Body of pancreas (tissue), 4 donors: ENCODE data around the gene TIPIN. TPM values are rescaled to one million over a fixed set of nuclear protein-coding genes. Genes with fewer than 3 reads are reported as not detected.

Experiments used
- ATAC-seq: fragments of 150-250 bp; one replicate; pipeline ENCODE4 v1.9.1; 2016
- DNase-seq, 4 donors: peaks; one replicate each; pipeline ENCODE4 v3.0.0-alpha.2; 2019
- H3K27ac ChIP-seq, 4 donors: fragments of 200-600 bp; sonication (generic); 1 replicate in 3 of 4; 2 replicates in 1 of 4; pipeline versions ENCODE4 v1.5.1 to v1.6.1; 2016 to 2019; ENCODE audit warnings: mild to moderate bottlenecking in 1 of 4, mixed read lengths in 1 of 4, moderate library complexity in 1 of 4
- H3K27me3 ChIP-seq, 2 donors: fragments of 200-600 bp; sonication (generic); one replicate each; pipeline ENCODE4 v1.6.0; 2016; ENCODE audit warnings: mild to moderate bottlenecking in 1 of 2
- H3K36me3 ChIP-seq, 2 donors: fragments of 200-600 bp; sonication (generic); replicated peaks in 1 of 2; 2 replicates each; pipeline ENCODE4 v1.5.1; 2016; ENCODE audit warnings: low read depth in 2 of 2; ENCODE audit not compliant: insufficient read depth in 1 of 2
- H3K4me1 ChIP-seq: fragments of 200-600 bp; sonication (generic); one replicate; pipeline ENCODE4 v1.6.0; 2016
- H3K4me3 ChIP-seq, 2 donors: fragments of 200-600 bp; sonication (generic); 1 replicate in 1 of 2; 2 replicates in 1 of 2; pipeline ENCODE4 v1.5.1; 2016 to 2019
- H3K9me3 ChIP-seq, 3 donors: fragments of 200-600 bp; sonication (generic); 1 replicate in 2 of 3; 2 replicates in 1 of 3; pipeline ENCODE4 v1.5.1; 2016
- CTCF ChIP-seq, 7 experiments: fragments of 450-650 bp in 4 of 7; fragments of 200-600 bp in 3 of 7; sonication (generic) in 3 of 7; IDR thresholded peaks; one replicate each; pipeline ENCODE4 v1.5.1; 2016 to 2019; ENCODE audit warnings: antibody characterized with exemption in 7 of 7
- POLR2A ChIP-seq, 3 donors: fragments of 450-650 bp; IDR thresholded peaks; one replicate each; pipeline ENCODE4 v1.6.1; 2016; ENCODE audit warnings: antibody characterized with exemption in 3 of 3, mild to moderate bottlenecking in 2 of 3
- WGBS, 2 donors: methylation state at CpG; one replicate each; pipeline ENCODE4 v1.1.5; 2017; 5-methylcytosine and 5-hydroxymethylcytosine counted together
- intact Hi-C: fragments of 100-400 bp; cut with DNase I; formaldehyde crosslinking; loops from one replicate; pipeline ENCODE4 v1.15.1; 2023
- total RNA-seq, 2 donors: library from RNA; depleted of rRNA; stranded (reverse); fragments of >200 nt; gene quantifications; one replicate each; pipeline ENCODE4 v1.1.0, GENCODE V29; 2016

Gene TIPIN
- total RNA-seq, 2 donors from 2014 or later, result 2.9 to 6.6 TPM

DNA sequence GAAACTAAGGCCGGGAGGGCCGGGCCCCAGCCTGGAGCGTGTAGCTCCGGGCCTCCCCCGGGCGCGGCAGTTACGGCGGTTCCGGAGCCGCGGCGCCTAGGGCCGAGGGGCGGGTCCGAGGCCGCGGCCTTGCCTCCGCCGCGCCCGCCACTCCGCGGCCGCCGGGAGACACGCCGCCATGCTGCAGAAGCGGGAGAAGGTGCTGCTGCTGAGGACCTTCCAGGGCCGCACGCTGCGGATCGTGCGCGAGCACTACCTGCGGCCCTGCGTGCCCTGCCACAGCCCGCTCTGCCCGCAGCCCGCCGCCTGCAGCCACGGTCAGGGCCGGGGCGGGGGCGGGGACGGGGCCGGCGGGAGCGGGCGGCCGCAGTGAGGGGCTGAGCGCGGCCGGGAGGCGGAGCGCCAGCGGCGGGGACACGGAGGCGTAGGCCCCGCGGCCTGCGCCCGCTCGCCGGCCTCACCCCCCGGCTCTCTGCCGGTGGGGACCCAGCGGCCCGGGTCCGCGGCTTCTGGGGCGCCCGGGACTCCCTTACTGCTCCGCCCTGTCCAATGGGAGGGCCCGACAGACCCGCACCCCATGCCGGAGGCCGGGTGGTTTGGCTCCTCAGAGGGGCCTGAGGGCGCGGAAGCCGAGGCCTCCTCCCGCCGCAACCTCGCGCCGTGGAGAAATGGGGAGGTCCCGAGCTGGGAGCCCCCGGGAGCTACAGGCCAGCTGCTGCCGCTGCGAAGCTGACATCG is 62.9 kb downstream of the TIPIN start, which contains the start of gene DIS3L:
Gene DIS3L, plus strand, starts transcription at position 150 of the 738 bp plus-strand sequence. Its CDS starts 29 bp downstream, at position 179.
- H3K36me3 ChIP-seq, result no peaks in the 10 kb centered on the region
- WGBS, 2 donors, result 0 to 1% methylated on average over 2 to 62 of the region's 92 CpGs
- TF ChIP-seq POLR2A (IDR thresholded peaks at IDR 0.05) (peak; percentile 25 to 80 (median 65)), CTCF (IDR thresholded peaks at IDR 0.05) (peak in 1 of 7 experiments; percentile 5)
- H3K27ac ChIP-seq, result peak within 1 kb of the TSS; percentile 77 to 94 (median 89)
- intact Hi-C loops, result no loop called here
- no peaks in the 10 kb centered on the region for H3K9me3 ChIP-seq
- peak; percentile 88 for ATAC-seq
- H3K27me3 ChIP-seq, result no peaks in the 10 kb centered on the region
- peak; percentile 56 to 74 (median 62) for DNase-seq
- peak within 1 kb of the TSS; percentile 40 to 58 for H3K4me3 ChIP-seq
- H3K4me1 ChIP-seq, result peaks cover 41% of the 10 kb centered on the region

GRCh38 chr15:66292571-66293418 is 63.7 kb downstream of the TIPIN start:
- no peaks in the 10 kb centered on the region for H3K9me3 ChIP-seq
- H3K36me3 ChIP-seq, result no peaks in the 10 kb centered on the region
- WGBS, 2 donors, result 4 to 5% methylated on average over 22 of the region's 22 CpGs
- H3K4me1 ChIP-seq, result peaks cover 41% of the 10 kb centered on the region
- H3K27me3 ChIP-seq, result no peaks in the 10 kb centered on the region
- peak in 2 of 4 donors; percentile 3 to 30 for DNase-seq
- H3K27ac ChIP-seq, result peak overlapping the region; percentile 77 to 94 (median 89)
- TF ChIP-seq POLR2A (IDR thresholded peaks at IDR 0.05) (peak in 1 of 3 donors; percentile 74), CTCF (IDR thresholded peaks at IDR 0.05) (no peak)
- ATAC-seq, result peak; percentile 28
- intact Hi-C loops, result no loop called here
- peak overlapping the region; percentile 33 to 40 for H3K4me3 ChIP-seq

- no peak overlapping the region for H3K4me3 ChIP-seq
- 62 to 74% methylated on average over 6 of the region's 6 CpGs for WGBS, 2 donors
- no peaks in the 10 kb centered on the region for H3K36me3 ChIP-seq
- intact Hi-C loops, result no loop called here
- peak overlapping the region in 3 of 4 donors; percentile 88 to 94 (median 90) for H3K27ac ChIP-seq
- no peak for DNase-seq
- TF ChIP-seq POLR2A (IDR thresholded peaks at IDR 0.05) (no peak), CTCF (IDR thresholded peaks at IDR 0.05) (no peak)
- no peaks in the 10 kb centered on the region for H3K27me3 ChIP-seq
- peaks cover 41% of the 10 kb centered on the region for H3K4me1 ChIP-seq
- no peaks in the 10 kb centered on the region for H3K9me3 ChIP-seq
- ATAC-seq, result no peak
Observed at GRCh38 chr15:66291816-66292570, 64.5 kb downstream of the TIPIN start.

DNA sequence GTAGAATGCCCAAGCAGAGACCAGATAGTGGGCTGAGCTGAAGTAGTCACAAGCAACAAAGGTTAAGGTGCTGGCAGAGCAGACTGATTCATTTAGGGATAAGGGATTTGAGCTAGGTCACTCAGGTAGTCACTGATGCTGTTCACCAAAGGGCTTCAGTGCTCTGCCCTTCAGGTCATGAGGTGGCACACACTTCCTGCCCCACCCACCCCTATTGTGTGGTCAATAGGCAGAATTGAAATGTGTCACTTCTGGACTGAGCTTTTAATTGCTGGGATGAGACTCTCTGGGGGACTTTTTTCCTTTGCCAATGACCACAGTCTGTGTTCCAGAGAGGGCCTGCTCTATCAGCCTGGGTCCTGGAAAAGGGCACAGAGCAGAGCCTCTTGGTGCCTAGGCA is 66.0 kb downstream of the TIPIN start:
- Histone ChIP-seq H3K27me3 (no peaks in the 10 kb centered on the region), H3K9me3 (no peaks in the 10 kb centered on the region), H3K36me3 (no peaks in the 10 kb centered on the region), H3K4me3 (no peak overlapping the region), H3K4me1 (peaks cover 30% of the 10 kb centered on the region), H3K27ac (no peak overlapping the region)
- DNase-seq, result no peak
- intact Hi-C loops, result no loop called here
- no peak for ATAC-seq
- TF ChIP-seq POLR2A (IDR thresholded peaks at IDR 0.05) (no peak), CTCF (IDR thresholded peaks at IDR 0.05) (no peak)
